Aorta (tissue), 5 donors: ENCODE results near the gene CARD10. TPM values are rescaled to one million over a fixed set of nuclear protein-coding genes. Genes with fewer than 3 reads are reported as not detected.
A peak's percentile ranks its signal among the peaks of the same experiment; 100 is the strongest.

Experiments
- ATAC-seq: fragments of 200-7000 bp; cut with Tn5 transposase; one replicate; pipeline ENCODE4 v1.9.1; 2022; ENCODE audit warnings: moderate library complexity; ENCODE audit not compliant: low FRiP score
- DNase-seq, 2 donors: peaks; one replicate each; pipeline ENCODE4 v3.0.0-alpha.2; 2020
- H3K27ac ChIP-seq, 2 donors: one replicate each; pipeline ENCODE4 v1.5.1; 2013; ENCODE audit warnings: low read length in 2 of 2, mild to moderate bottlenecking in 2 of 2, moderate library complexity in 2 of 2, control low read depth in 1 of 2, inconsistent platforms in 1 of 2, low read depth in 1 of 2
- H3K27me3 ChIP-seq, 2 donors: one replicate each; pipeline ENCODE4 v1.6.1; 2013; ENCODE audit warnings: control low read depth in 1 of 2, low read length in 1 of 2, mild to moderate bottlenecking in 1 of 2, moderate library complexity in 1 of 2; ENCODE audit not compliant: insufficient read depth in 2 of 2, control insufficient read depth in 1 of 2
- H3K36me3 ChIP-seq, 2 donors: one replicate each; pipeline ENCODE4 v1.6.1; 2013; ENCODE audit warnings: control low read depth in 1 of 2, low read length in 1 of 2, mild to moderate bottlenecking in 1 of 2; ENCODE audit not compliant: insufficient read depth in 2 of 2, control insufficient read depth in 1 of 2
- H3K4me1 ChIP-seq, 2 donors: one replicate each; pipeline ENCODE4 v1.6.1; 2013; ENCODE audit warnings: low read length in 2 of 2, control low read depth in 1 of 2, mild to moderate bottlenecking in 1 of 2, moderate library complexity in 1 of 2; ENCODE audit not compliant: insufficient read depth in 2 of 2, control insufficient read depth in 1 of 2
- H3K4me3 ChIP-seq, 2 donors: one replicate each; pipeline ENCODE4 v1.5.1; 2013; ENCODE audit warnings: low read length in 2 of 2, control low read depth in 1 of 2, mild to moderate bottlenecking in 1 of 2
- H3K9me3 ChIP-seq: one replicate; pipeline ENCODE4 v1.6.1; 2013; ENCODE audit warnings: mild to moderate bottlenecking, low read length; ENCODE audit not compliant: control insufficient read depth
- WGBS, 2 donors: extraction: QIAGEN DNeasy Blood & Tissue Kit; methylation state at CpG; one replicate each; pipeline ENCODE4 v1.1.7; 2013; 5-methylcytosine and 5-hydroxymethylcytosine counted together
- intact Hi-C, 2 donors: fragments of 100-400 bp; cut with DNase I; formaldehyde crosslinking; loops; one replicate each; pipeline versions ENCODE4 v1.14.2 to v1.15.0; 2022
- polyA plus RNA-seq, 2 donors: library from polyadenylated mRNA; stranded (reverse); fragments of 200-250 nt; gene quantifications; one replicate each; pipeline ENCODE4 v1.2.3, GENCODE V29; 2013
- total RNA-seq, 2 donors: library from RNA; stranded (reverse); fragmentation: NEBNext Ultra II Directional; extraction: Animal tissue kit (Norgen Biotek cat#: 25700); gene quantifications; one replicate each; pipeline ENCODE4 v1.2.1, GENCODE V29; 2021
- donor health status: healthy with polysubstance abuse.
- donor health status: Bipolar disorder and iron deficiency.
- donor health status: DM: no; HTN: no; CAD: no.
- donor health status: DM: no; HTN: no; CAD: no.
- donor health status: DM: yes; HTN: yes; CAD: no.

Gene CARD10
- total and polyA plus RNA-seq, 4 donors = 2.2 to 24.9 (median 9.4) TPM

- Histone ChIP-seq H3K4me1 (no peaks in the 10 kb centered on the region), H3K36me3 (no peaks in the 10 kb centered on the region), H3K9me3 (no peaks in the 10 kb centered on the region), H3K4me3 (no peak overlapping the region), H3K27me3 (no peaks in the 10 kb centered on the region), H3K27ac (no peak overlapping the region)
- DNase-seq (no peak), ATAC-seq (no peak)
- WGBS, 2 donors = 96 to 97% methylated on average over 10 of the region's 10 CpGs
- intact Hi-C loops = no loop called here
Measured at GRCh38 chr22:37489983-37490382, 29.2 kb downstream of the CARD10 start.

GRCh38 chr22:37488337-37489135, 30.7 kb downstream of the CARD10 start:
- Histone ChIP-seq H3K27ac (no peak overlapping the region), H3K36me3 (no peaks in the 10 kb centered on the region), H3K9me3 (no peaks in the 10 kb centered on the region), H3K4me1 (no peaks in the 10 kb centered on the region), H3K27me3 (no peaks in the 10 kb centered on the region), H3K4me3 (no peak overlapping the region)
- WGBS, 2 donors = 89 to 90% methylated on average over 14 to 15 of the region's 15 CpGs
- intact Hi-C loops = no loop called here
- no peak for DNase-seq
- ATAC-seq = no peak

DNA sequence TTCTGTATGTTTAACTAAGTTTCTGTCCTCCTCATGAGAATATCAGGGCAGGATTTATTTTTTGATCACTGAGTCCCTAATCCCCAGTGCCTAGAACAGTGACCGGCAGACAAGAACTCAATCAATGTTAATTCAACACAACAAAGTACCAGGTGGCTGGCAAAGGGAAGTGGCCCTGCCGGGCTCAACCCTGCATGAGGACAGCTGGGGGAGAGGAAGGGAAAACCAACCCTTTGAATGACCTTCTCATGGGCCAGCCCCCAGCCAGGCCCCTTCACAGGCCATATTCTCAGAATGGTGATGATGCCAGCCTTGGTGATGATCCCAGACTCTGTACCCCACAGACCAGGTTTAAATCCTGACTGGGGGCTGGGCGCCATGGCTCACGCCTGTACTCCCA, 31.6 kb downstream of the CARD10 start:
- Histone ChIP-seq H3K27me3 (no peaks in the 10 kb centered on the region), H3K9me3 (no peaks in the 10 kb centered on the region)
- intact Hi-C loops = no loop called here

DNA sequence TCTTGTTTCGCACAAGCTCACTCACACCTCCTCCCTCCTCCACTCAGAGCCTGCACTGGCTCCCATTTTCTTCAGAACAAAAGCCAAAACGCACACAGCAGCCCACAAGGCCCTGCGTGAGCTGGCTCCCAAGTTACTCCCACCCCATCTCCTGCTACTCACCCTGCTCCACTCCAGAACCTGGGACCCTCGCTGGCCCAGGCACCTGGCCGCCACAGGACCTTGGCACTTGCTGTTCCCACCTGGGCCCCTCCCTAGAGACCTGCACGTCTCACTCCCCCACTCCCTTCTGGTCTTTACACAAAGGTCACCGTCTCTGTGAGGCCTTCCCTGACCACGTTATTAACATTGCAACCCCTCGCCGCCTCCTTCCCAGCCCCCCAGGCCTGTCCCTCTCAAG, 32.1 kb downstream of the CARD10 start:
- Histone ChIP-seq H3K27ac (no peak overlapping the region), H3K9me3 (no peaks in the 10 kb centered on the region), H3K27me3 (no peaks in the 10 kb centered on the region), H3K4me1 (no peaks in the 10 kb centered on the region), H3K36me3 (no peaks in the 10 kb centered on the region), H3K4me3 (no peak overlapping the region)
- DNase-seq (no peak), ATAC-seq (no peak)
- 83% methylated on average over 10 of the region's 10 CpGs for WGBS, 2 donors
- intact Hi-C loops = no loop called here

More for the DNA sequence above, 31.6 kb downstream of the CARD10 start:
- ATAC-seq (no peak), DNase-seq (no peak)
- H3K4me3 ChIP-seq = no peak overlapping the region
- 88 to 96% methylated on average over 4 of the region's 4 CpGs for WGBS, 2 donors
- no peak overlapping the region for H3K27ac ChIP-seq
- H3K36me3 ChIP-seq = no peaks in the 10 kb centered on the region
- H3K4me1 ChIP-seq = no peaks in the 10 kb centered on the region

- ATAC-seq = peak; percentile 69
- H3K9me3 ChIP-seq = no peaks in the 10 kb centered on the region
- DNase-seq = peak in 1 of 2 donors; percentile 88
- no peaks in the 10 kb centered on the region for H3K4me1 ChIP-seq
- no peaks in the 10 kb centered on the region for H3K27me3 ChIP-seq
- intact Hi-C loops = no loop called here
- no peaks in the 10 kb centered on the region for H3K36me3 ChIP-seq
- H3K4me3 ChIP-seq = no peak within 1 kb of the TSS
- no peak within 1 kb of the TSS for H3K27ac ChIP-seq
- 5 to 6% methylated on average over 21 to 24 of the region's 24 CpGs for WGBS, 2 donors
Measured at GRCh38 chr22:37486224-37486845, 32.9 kb downstream of the CARD10 start, which contains the start of gene MFNG. TSS of gene MFNG (minus strand) at chr22:37486384. CDS start at chr22:37486177, 207 bp downstream.

- H3K4me3 ChIP-seq = no peak overlapping the region
- intact Hi-C loops = no loop called here
- 80% methylated on average over 25 to 26 of the region's 26 CpGs for WGBS, 2 donors
- peak; percentile 9 for ATAC-seq
- H3K27me3 ChIP-seq = no peaks in the 10 kb centered on the region
- H3K36me3 ChIP-seq = no peaks in the 10 kb centered on the region
- no peaks in the 10 kb centered on the region for H3K9me3 ChIP-seq
- no peaks in the 10 kb centered on the region for H3K4me1 ChIP-seq
- DNase-seq = no peak
- no peak overlapping the region for H3K27ac ChIP-seq
Measured at GRCh38 chr22:37485395-37486223, 33.6 kb downstream of the CARD10 start.

- DNase-seq (peak; percentile 86 to 91), ATAC-seq (peak; percentile 56)
- intact Hi-C loops = no loop called here
- Histone ChIP-seq H3K4me3 (no peak overlapping the region), H3K27me3 (no peaks in the 10 kb centered on the region), H3K4me1 (no peaks in the 10 kb centered on the region), H3K27ac (no peak overlapping the region), H3K9me3 (no peaks in the 10 kb centered on the region), H3K36me3 (no peaks in the 10 kb centered on the region)
- 87 to 89% methylated on average over 39 of the region's 39 CpGs for WGBS, 2 donors
Measured at GRCh38 chr22:37484480-37485394, 34.5 kb downstream of the CARD10 start.

GRCh38 chr22:37483050-37483449, 36.2 kb downstream of the CARD10 start:
- Histone ChIP-seq H3K9me3 (no peaks in the 10 kb centered on the region), H3K36me3 (no peaks in the 10 kb centered on the region), H3K4me3 (no peak overlapping the region), H3K27ac (no peak overlapping the region), H3K27me3 (no peaks in the 10 kb centered on the region), H3K4me1 (no peaks in the 10 kb centered on the region)
- no peak for DNase-seq
- WGBS, 2 donors = 76 to 78% methylated on average over 13 of the region's 13 CpGs
- no peak for ATAC-seq
- intact Hi-C loops = no loop called here
